Skeletal muscle cell (primary cell): ENCODE measurements around the gene TFCP2L1.

ENCODE experiments used
- DNase-seq: peaks from one replicate; pipeline ENCODE4 v3.0.0-alpha.2; 2010; ENCODE audit warnings: low read depth
- H3K4me3 ChIP-seq: 2 replicates; pipeline ENCODE4 v1.5.1; 2011; ENCODE audit warnings: low read depth, mild to moderate bottlenecking, control low read depth, low read length, moderate library complexity

Gene TFCP2L1

GRCh38 chr2:121186261-121186660, 98.7 kb downstream of the TFCP2L1 start:
- H3K4me3 ChIP-seq, result no peak overlapping the region
- no peak for DNase-seq

- H3K4me3 ChIP-seq, result no peak overlapping the region
- peak; percentile 19 for DNase-seq
Observed at GRCh38 chr2:121185571-121186074, 99.4 kb downstream of the TFCP2L1 start.

GRCh38 chr2:121185111-121185510, 99.9 kb downstream of the TFCP2L1 start:
- H3K4me3 ChIP-seq, result no peak overlapping the region
- DNase-seq, result no peak

- no peak overlapping the region for H3K4me3 ChIP-seq
- DNase-seq, result no peak
Observed at GRCh38 chr2:121184248-121184862, 100.6 kb downstream of the TFCP2L1 start.

GRCh38 chr2:121182520-121182919, 102.5 kb downstream of the TFCP2L1 start:
- DNase-seq, result no peak
- no peak overlapping the region for H3K4me3 ChIP-seq

GRCh38 chr2:121179467-121179866, 105.5 kb downstream of the TFCP2L1 start:
- no peak for DNase-seq
- no peak overlapping the region for H3K4me3 ChIP-seq

DNA sequence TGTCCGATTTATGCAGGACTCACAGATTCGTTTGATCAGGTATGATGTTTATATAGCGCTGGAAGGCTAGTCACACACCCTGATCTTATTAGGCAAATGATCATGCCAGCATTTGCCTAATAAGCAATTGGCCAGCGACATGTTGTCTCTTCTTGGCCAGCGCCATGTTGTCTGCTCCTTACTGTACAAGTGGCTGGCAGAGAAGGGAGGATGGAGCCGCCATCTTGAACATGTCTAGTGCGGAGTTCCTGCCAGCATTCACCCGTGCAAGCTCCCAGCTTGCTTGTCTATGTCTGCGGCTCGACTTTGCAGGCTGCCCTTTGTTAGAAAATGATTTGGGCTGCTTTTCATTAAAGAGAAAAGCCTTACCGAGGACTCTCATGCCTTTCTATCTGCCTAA, 106.3 kb downstream of the TFCP2L1 start:
- no peak for DNase-seq
- H3K4me3 ChIP-seq, result no peak overlapping the region

GRCh38 chr2:121177896-121178295, 107.1 kb downstream of the TFCP2L1 start:
- no peak for DNase-seq
- no peak overlapping the region for H3K4me3 ChIP-seq

- no peak overlapping the region for H3K4me3 ChIP-seq
- DNase-seq, result no peak
Observed at GRCh38 chr2:121175326-121175725, 109.7 kb downstream of the TFCP2L1 start.

DNA sequence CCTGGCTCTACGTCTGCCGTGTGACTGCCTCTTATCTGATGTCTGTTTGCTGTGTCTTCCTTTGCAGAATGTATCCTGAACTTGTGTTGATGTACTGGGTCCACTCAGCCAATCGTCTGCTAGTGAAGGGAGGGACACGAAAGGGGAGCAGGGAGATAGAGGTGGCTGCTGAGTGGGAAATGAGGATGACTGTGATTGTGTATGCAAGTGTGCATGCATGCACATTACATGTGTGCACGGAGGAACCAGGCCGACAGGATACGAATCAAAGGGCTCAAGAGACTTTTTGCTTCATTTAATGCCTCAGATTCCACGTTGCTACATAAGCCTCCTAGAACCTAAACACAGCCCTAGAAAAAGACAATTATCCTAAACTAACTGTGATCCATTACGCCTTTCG, 111.2 kb downstream of the TFCP2L1 start:
- DNase-seq, result no peak
- H3K4me3 ChIP-seq, result no peak overlapping the region

DNA sequence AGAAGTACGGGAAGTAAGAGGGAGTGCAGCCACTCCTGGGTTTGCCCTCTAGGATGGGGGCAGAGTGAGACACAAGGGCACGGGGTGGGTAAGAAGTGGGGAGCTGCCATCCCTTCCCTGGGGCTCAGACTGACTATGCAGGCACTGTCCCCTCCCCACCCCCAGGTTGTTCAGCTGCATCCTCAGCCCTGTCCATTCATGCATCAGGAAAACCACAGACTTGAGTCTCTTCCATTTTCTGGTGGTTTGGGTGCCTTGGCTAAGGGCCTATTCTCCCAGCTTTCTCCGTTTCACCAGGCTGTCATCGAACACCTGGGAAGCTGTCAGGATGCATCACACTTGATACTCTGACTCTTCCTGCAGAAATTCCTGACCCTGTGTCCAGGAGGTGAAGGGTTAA, 111.9 kb downstream of the TFCP2L1 start:
- no peak overlapping the region for H3K4me3 ChIP-seq
- no peak for DNase-seq

GRCh38 chr2:121172456-121172855, 112.5 kb downstream of the TFCP2L1 start:
- DNase-seq, result no peak
- H3K4me3 ChIP-seq, result no peak overlapping the region

- DNase-seq, result no peak
Observed at GRCh38 chr2:121171625-121172119, 113.3 kb downstream of the TFCP2L1 start.

GRCh38 chr2:121170577-121170976, 114.4 kb downstream of the TFCP2L1 start:
- no peak for DNase-seq
- H3K4me3 ChIP-seq, result no peak overlapping the region

More at GRCh38 chr2:121171625-121172119, 113.3 kb downstream of the TFCP2L1 start:
- no peak overlapping the region for H3K4me3 ChIP-seq

DNA sequence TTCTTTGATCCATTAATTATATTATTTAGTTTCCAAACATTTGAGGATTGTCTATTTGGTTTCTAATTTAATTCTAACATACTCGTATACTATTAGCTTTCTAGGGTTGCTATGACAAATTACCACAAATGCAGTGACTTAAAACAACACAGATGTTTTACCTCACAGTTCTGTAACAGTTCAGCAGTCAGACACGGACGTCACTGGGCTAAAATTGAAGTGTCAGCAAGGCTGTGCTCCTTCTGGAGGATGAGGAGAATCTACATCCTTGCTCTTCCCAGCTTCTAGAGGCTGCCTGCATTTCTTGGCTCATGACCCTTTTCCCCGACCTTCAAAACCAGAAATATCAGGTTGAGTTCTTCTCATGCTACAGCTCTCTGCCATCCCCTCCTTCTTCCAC, 117.6 kb downstream of the TFCP2L1 start:
- no peak overlapping the region for H3K4me3 ChIP-seq
- DNase-seq, result no peak
